ENCODE measurements around the gene PMM1. TPM values are rescaled to one million over a fixed set of nuclear protein-coding genes. Genes with fewer than 3 reads are reported as not detected.

Gene PMM1
- total and polyA plus RNA-seq, 2 of the 13 experiments (the other 11 are each of a cell fraction or from before 2014, with no cell fraction given) = 17.8 to 95.6 TPM

- TF ChIP-seq KDM5A (IDR thresholded peaks at IDR 0.05; ENCODE audit: borderline replicate concordance, low read length) (peak; percentile 94), E2F1 (CRISPR knock-in tag; IDR thresholded peaks at IDR 0.05) (0 out of 2 replicates have a peak, but pooled peaks have one; percentile 71), DNMT3B (CRISPR knock-in tag; conservative IDR thresholded peaks at IDR 0.05) (peak; percentile 57; the same call in 1 of the 2 replicates), CAMTA2 (CRISPR knock-in tag; IDR thresholded peaks at IDR 0.05; ENCODE audit: borderline replicate concordance) (no peak), ZNF432 (CRISPR knock-in tag; IDR thresholded peaks at IDR 0.05; ENCODE audit: borderline replicate concordance) (no peak), ZNF616 (CRISPR knock-in tag; IDR thresholded peaks at IDR 0.05; ENCODE audit: low read depth) (peak; percentile 70), NCOA2 (CRISPR knock-in tag; IDR thresholded peaks at IDR 0.05) (no peak), ZNF691 (CRISPR knock-in tag; IDR thresholded peaks at IDR 0.05; ENCODE audit: borderline replicate concordance, low read depth) (no peak), MATR3 (CRISPR knock-in tag; IDR thresholded peaks at IDR 0.05) (no peak), RXRA (CRISPR knock-in tag; IDR thresholded peaks at IDR 0.05) (peak; percentile 42; the same call in 1 of the 2 replicates), SIX4 (CRISPR knock-in tag; IDR thresholded peaks at IDR 0.05) (no peak), ZMAT3 (CRISPR knock-in tag; conservative IDR thresholded peaks at IDR 0.05) (0 out of 2 replicates have a peak, but pooled peaks have one; percentile 79), FOXK1 (CRISPR knock-in tag; IDR thresholded peaks at IDR 0.05; ENCODE audit: borderline replicate concordance, low read depth) (no peak), ZNF18 (CRISPR knock-in tag; IDR thresholded peaks at IDR 0.05; ENCODE audit: insufficient replicate concordance) (no peak), AKNA (CRISPR knock-in tag; IDR thresholded peaks at IDR 0.05; ENCODE audit: borderline replicate concordance) (no peak; the same call in 1 of the 2 replicates), CEBPZ (IDR thresholded peaks at IDR 0.05; ENCODE audit: low read length) (no peak)
These were observed 31.7 kb upstream of the PMM1 start, which contains the start of gene XRCC6 (continued) for GRCh38 chr22:41621099-41621910.

All from HepG2 (cell line).